Measurements from ENCODE around the gene MTSS2.

DNA sequence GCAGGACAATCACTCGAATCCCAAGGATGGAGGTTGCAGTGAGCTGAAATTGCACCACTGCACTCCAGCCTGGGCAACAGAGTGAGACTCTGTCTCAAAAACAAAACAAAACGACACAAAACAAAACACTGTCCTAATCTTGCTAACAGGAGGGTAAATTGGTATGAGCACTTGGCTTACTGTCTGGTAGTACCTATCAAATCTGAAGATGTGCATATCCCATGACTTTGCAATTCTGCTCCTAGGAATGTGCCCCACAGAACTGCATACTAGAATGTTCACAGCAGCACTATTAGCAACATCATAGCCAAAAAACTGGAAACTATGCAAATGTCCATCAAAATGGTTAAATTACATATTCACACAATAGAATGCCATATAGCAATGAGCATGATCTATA is 15.7 kb downstream of the MTSS2 start:
- TF ChIP-seq YY1 (IDR thresholded peaks at IDR 0.05; ENCODE audit: insufficient read depth, insufficient read length) (no peak), SUZ12 (IDR thresholded peaks at IDR 0.05; ENCODE audit: extremely low read depth, insufficient read depth, insufficient read length) (no peak), ZNF274 (IDR thresholded peaks at IDR 0.05; ENCODE audit: low read depth, low read length) (no peak)
